T-helper 1 cell treated with Interleukin-12 subunit alpha and Interleukin-12 subunit beta and Interleukin-4 antibody, amounts not matched to agents 30 μg/mL and 1 μg/mL, for 36 hours (primary cell): ENCODE data around the gene NCOA1.

Source experiments
- H3K27ac Mint-ChIP-seq: one replicate; pipeline ENCODE4 v1.8.0; 2021; ENCODE audit warnings: mild to moderate bottlenecking, mixed read lengths
- H3K27me3 Mint-ChIP-seq: one replicate; pipeline ENCODE4 v1.8.0; 2021; ENCODE audit warnings: low read depth, mixed read lengths
- H3K36me3 Mint-ChIP-seq: one replicate; pipeline ENCODE4 v1.8.0; 2021; ENCODE audit warnings: low read depth, mixed read lengths
- H3K4me1 Mint-ChIP-seq: one replicate; pipeline ENCODE4 v1.8.0; 2021; ENCODE audit warnings: low read depth, mixed read lengths
- H3K4me3 Mint-ChIP-seq: one replicate; pipeline ENCODE4 v1.8.0; 2021; ENCODE audit warnings: mild to moderate bottlenecking, moderate library complexity, mixed read lengths
- H3K9me3 Mint-ChIP-seq: one replicate; pipeline ENCODE4 v1.8.0; 2021; ENCODE audit warnings: mixed read lengths

The NCOA1 gene

DNA sequence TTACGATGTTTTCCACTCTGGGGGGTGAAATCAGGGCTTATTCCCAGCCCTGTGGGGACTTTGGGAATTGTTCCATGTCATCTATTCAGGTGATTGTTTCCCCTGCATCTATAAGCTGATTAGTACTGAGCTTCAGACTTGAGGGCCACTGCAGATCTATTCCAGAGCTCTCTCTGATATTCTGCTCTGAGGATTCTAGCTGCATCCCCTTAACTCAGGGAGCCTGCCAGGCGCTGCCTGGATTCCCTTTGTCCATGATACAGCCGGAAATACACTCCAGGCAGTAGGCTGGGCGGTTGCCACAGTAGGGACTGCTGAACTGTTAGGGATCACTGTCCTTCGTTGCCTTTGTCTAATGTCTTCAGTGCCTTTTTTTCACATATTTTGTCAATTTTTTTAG lies 270.8 kb downstream of the NCOA1 start:
- Mint-ChIP-seq H3K27me3 (no peaks in the 10 kb centered on the region), H3K27ac (no peak overlapping the region), H3K4me1 (peaks cover 7% of the 10 kb centered on the region), H3K36me3 (peaks cover 20% of the 10 kb centered on the region), H3K4me3 (no peak overlapping the region), H3K9me3 (no peaks in the 10 kb centered on the region)

GRCh38 chr2:24762518-24762917 lies 271.5 kb downstream of the NCOA1 start:
- no peaks in the 10 kb centered on the region for H3K9me3 Mint-ChIP-seq
- no peak overlapping the region for H3K4me3 Mint-ChIP-seq
- H3K4me1 Mint-ChIP-seq: peaks cover 7% of the 10 kb centered on the region
- no peak overlapping the region for H3K27ac Mint-ChIP-seq
- no peaks in the 10 kb centered on the region for H3K27me3 Mint-ChIP-seq
- H3K36me3 Mint-ChIP-seq: peaks cover 22% of the 10 kb centered on the region

DNA sequence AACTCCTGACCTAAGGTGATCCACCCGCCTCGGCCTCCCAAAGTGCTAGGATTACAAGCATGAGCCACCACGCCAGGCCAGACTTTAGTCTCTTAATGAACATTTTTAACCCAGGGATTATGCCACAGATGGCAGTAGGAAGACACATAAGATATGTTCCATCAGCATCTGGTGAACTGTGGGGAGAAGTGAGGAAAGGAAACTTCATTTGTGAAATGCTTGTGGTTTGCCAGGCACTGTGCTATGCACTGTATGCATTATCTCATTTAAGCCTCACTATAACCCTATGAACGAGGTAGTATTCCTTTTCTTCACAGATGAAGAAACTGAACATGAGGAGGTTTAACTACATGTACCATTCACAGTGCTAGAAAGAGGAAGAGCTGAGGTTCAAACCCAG lies 272.8 kb downstream of the NCOA1 start:
- peaks cover 7% of the 10 kb centered on the region for H3K4me1 Mint-ChIP-seq
- H3K4me3 Mint-ChIP-seq: no peak overlapping the region
- no peaks in the 10 kb centered on the region for H3K9me3 Mint-ChIP-seq
- H3K27ac Mint-ChIP-seq: no peak overlapping the region
- H3K36me3 Mint-ChIP-seq: peaks cover 19% of the 10 kb centered on the region
- H3K27me3 Mint-ChIP-seq: no peaks in the 10 kb centered on the region

DNA sequence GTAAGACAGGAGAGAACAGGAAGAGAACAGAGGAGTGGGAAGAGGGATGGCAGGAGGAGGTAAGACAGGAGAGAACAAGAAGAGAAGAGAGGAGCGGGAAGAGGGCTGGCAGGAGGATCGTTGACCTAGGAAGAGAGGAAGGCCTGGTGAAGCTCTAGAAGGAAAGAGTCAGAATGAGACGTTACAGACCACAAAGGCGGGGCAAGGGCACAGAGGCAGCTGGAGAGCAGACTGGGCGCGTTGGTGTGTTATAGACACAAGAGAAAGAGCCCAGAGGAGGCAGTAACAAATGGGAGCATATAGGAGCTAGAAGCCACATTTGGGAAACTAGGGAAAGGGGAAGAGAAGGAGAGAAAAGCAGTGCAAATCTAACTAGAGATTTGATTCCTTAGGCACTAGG lies 275.6 kb downstream of the NCOA1 start:
- Mint-ChIP-seq H3K27me3 (no peaks in the 10 kb centered on the region), H3K4me1 (peaks cover 11% of the 10 kb centered on the region), H3K9me3 (no peaks in the 10 kb centered on the region), H3K36me3 (peaks cover 24% of the 10 kb centered on the region), H3K4me3 (no peak overlapping the region), H3K27ac (peak overlapping the region; percentile 8)

DNA sequence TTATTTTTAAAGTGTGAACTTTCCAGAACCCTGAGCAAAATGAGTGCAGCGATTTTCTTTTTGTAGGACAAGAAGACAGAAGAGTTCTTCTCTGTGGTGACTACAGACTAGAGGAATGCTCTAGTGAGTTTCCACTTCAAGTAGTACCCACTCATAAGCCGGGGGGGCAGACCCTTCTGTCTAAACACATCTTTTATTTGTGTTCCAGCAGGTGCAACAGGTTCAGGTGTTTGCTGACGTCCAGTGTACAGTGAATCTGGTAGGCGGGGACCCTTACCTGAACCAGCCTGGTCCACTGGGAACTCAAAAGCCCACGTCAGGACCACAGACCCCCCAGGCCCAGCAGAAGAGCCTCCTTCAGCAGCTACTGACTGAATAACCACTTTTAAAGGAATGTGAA lies 277.0 kb downstream of the NCOA1 start:
- no peak overlapping the region for H3K4me3 Mint-ChIP-seq
- H3K36me3 Mint-ChIP-seq: peaks cover 24% of the 10 kb centered on the region
- H3K4me1 Mint-ChIP-seq: peaks cover 11% of the 10 kb centered on the region
- no peaks in the 10 kb centered on the region for H3K27me3 Mint-ChIP-seq
- H3K9me3 Mint-ChIP-seq: no peaks in the 10 kb centered on the region
- no peak overlapping the region for H3K27ac Mint-ChIP-seq

GRCh38 chr2:24768601-24769000 lies 277.5 kb downstream of the NCOA1 start:
- no peaks in the 10 kb centered on the region for H3K9me3 Mint-ChIP-seq
- no peak overlapping the region for H3K27ac Mint-ChIP-seq
- no peak overlapping the region for H3K4me3 Mint-ChIP-seq
- peaks cover 24% of the 10 kb centered on the region for H3K36me3 Mint-ChIP-seq
- peaks cover 11% of the 10 kb centered on the region for H3K4me1 Mint-ChIP-seq
- H3K27me3 Mint-ChIP-seq: no peaks in the 10 kb centered on the region

GRCh38 chr2:24771061-24771460 lies 280.0 kb downstream of the NCOA1 start:
- no peaks in the 10 kb centered on the region for H3K9me3 Mint-ChIP-seq
- H3K4me1 Mint-ChIP-seq: peaks cover 11% of the 10 kb centered on the region
- no peaks in the 10 kb centered on the region for H3K27me3 Mint-ChIP-seq
- peaks cover 13% of the 10 kb centered on the region for H3K36me3 Mint-ChIP-seq
- H3K27ac Mint-ChIP-seq: no peak overlapping the region
- no peak overlapping the region for H3K4me3 Mint-ChIP-seq

- Mint-ChIP-seq H3K4me3 (no peak overlapping the region), H3K27me3 (no peaks in the 10 kb centered on the region), H3K9me3 (no peaks in the 10 kb centered on the region), H3K4me1 (peaks cover 4% of the 10 kb centered on the region), H3K27ac (no peak overlapping the region), H3K36me3 (peaks cover 10% of the 10 kb centered on the region)
These were observed 280.9 kb downstream of the NCOA1 start for GRCh38 chr2:24771764-24772586.

- Mint-ChIP-seq H3K9me3 (no peaks in the 10 kb centered on the region), H3K27ac (no peak overlapping the region), H3K4me3 (no peak overlapping the region), H3K4me1 (peaks cover 4% of the 10 kb centered on the region), H3K36me3 (peaks cover 9% of the 10 kb centered on the region), H3K27me3 (no peaks in the 10 kb centered on the region)
These were observed 283.3 kb downstream of the NCOA1 start for GRCh38 chr2:24774373-24774772.

DNA sequence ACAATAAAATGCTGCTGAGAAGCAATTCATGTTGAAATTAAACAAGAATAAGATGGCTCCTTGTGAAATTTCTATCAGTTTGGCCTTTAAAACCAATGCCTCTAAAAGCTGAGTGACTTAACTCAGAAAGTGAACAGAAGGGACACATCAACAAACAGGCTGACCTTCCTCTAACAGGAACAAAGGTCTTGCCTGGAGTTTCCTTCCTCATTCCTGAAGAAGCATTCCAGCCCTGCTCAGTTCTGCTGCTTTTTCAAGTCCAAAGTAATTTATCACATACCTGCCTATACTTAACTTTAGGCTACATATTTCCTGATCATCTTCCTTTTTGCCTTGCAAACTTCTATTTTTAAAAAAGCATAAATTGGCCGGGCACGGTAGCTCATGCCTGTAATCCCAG lies 288.1 kb downstream of the NCOA1 start:
- no peak overlapping the region for H3K27ac Mint-ChIP-seq
- no peaks in the 10 kb centered on the region for H3K4me1 Mint-ChIP-seq
- H3K36me3 Mint-ChIP-seq: no peaks in the 10 kb centered on the region
- peaks cover 7% of the 10 kb centered on the region for H3K9me3 Mint-ChIP-seq
- peaks cover 9% of the 10 kb centered on the region for H3K27me3 Mint-ChIP-seq
- no peak overlapping the region for H3K4me3 Mint-ChIP-seq

GRCh38 chr2:24783641-24784040 lies 292.6 kb downstream of the NCOA1 start:
- H3K27me3 Mint-ChIP-seq: peaks cover 9% of the 10 kb centered on the region
- no peaks in the 10 kb centered on the region for H3K36me3 Mint-ChIP-seq
- H3K27ac Mint-ChIP-seq: no peak overlapping the region
- no peak overlapping the region for H3K4me3 Mint-ChIP-seq
- no peaks in the 10 kb centered on the region for H3K4me1 Mint-ChIP-seq
- H3K9me3 Mint-ChIP-seq: peaks cover 7% of the 10 kb centered on the region

DNA sequence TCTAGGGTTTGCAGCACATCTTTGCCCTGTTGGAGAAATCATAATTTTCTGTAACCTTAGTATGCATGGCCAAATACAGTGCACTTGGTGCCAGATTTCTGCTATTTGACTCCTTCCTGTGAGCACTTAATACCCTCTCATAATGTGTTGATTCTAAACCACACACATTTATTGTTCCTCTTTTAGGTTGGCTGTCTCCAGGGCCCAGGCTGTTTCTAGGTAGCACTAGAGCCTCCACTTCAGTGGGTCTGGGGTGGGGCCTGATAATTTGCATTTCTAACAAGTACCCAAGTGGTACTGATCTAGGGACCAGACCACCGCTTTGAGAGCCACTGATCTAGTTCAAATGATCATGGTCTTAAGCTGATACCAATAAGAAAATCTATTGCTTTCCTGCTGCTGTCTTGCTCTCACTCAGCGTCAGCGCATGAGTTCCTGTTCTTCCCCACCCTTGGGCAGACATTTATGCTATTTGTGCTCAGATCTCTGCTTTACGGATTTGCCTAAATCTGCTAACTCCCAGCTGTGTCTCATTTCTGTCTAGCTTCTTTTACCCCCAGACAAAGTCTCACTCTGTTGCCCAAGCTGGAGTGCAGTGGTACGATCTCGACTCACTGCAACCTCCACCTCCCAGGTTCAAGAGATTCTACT lies 294.7 kb downstream of the NCOA1 start:
- no peaks in the 10 kb centered on the region for H3K4me1 Mint-ChIP-seq

GRCh38 chr2:24787532-24787931 lies 296.5 kb downstream of the NCOA1 start:
- no peak overlapping the region for H3K27ac Mint-ChIP-seq
- no peak overlapping the region for H3K4me3 Mint-ChIP-seq
- peaks cover 7% of the 10 kb centered on the region for H3K36me3 Mint-ChIP-seq
- H3K4me1 Mint-ChIP-seq: peaks cover 4% of the 10 kb centered on the region
- H3K27me3 Mint-ChIP-seq: peaks cover 3% of the 10 kb centered on the region
- no peaks in the 10 kb centered on the region for H3K9me3 Mint-ChIP-seq

More for the DNA sequence above, 294.7 kb downstream of the NCOA1 start:
- Mint-ChIP-seq H3K9me3 (peaks cover 2% of the 10 kb centered on the region), H3K4me3 (no peak overlapping the region), H3K36me3 (peaks cover 6% of the 10 kb centered on the region), H3K27me3 (peaks cover 6% of the 10 kb centered on the region), H3K27ac (peak overlapping the region; percentile 58)

GRCh38 chr2:24788816-24789215 lies 297.8 kb downstream of the NCOA1 start:
- H3K4me3 Mint-ChIP-seq: no peak overlapping the region
- peaks cover 7% of the 10 kb centered on the region for H3K36me3 Mint-ChIP-seq

DNA sequence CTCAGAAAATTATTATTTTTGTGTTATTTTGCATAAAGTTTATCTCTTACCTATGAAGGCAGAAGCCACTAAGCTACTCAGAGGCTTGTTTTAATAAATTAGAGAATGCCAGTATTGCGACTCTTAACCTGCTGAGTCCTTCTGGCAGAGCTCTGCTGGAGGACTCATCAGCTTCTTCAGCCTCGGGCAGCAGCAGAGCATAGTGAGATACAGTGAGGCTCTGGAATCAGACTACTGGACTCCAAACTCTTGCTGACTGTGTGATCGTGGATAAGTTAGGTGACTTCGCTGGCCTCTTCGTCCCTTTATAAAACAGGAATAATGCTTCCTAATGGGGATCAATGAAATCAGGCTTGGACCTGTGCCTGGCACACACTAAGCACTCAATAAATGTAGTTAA lies 300.4 kb downstream of the NCOA1 start:
- Mint-ChIP-seq H3K27ac (no peak overlapping the region), H3K4me3 (no peak overlapping the region), H3K27me3 (no peaks in the 10 kb centered on the region), H3K36me3 (peaks cover 10% of the 10 kb centered on the region), H3K9me3 (no peaks in the 10 kb centered on the region), H3K4me1 (peaks cover 18% of the 10 kb centered on the region)

More at GRCh38 chr2:24788816-24789215, 297.8 kb downstream of the NCOA1 start:
- no peaks in the 10 kb centered on the region for H3K27me3 Mint-ChIP-seq
- H3K9me3 Mint-ChIP-seq: no peaks in the 10 kb centered on the region
- H3K27ac Mint-ChIP-seq: no peak overlapping the region
- peaks cover 6% of the 10 kb centered on the region for H3K4me1 Mint-ChIP-seq
